Fibroblast of lung (primary cell): ENCODE results near the gene SCAMP5.

ENCODE experiments used
- CTCF ChIP-seq, 2 donors: IDR thresholded peaks in 1 of 2; conservative IDR thresholded peaks in 1 of 2; 1 replicate in 1 of 2; 2 replicates in 1 of 2; pipeline ENCODE4 v1.5.1; 2011 to 2012; ENCODE audit warnings: low read length in 2 of 2, control low read depth in 1 of 2, inconsistent platforms in 1 of 2, low read depth in 1 of 2, mild to moderate bottlenecking in 1 of 2
- EZH2 ChIP-seq: IDR thresholded peaks from 2 replicates; pipeline ENCODE4 v1.5.1; 2012; ENCODE audit warnings: low read length, control low read depth, mild to moderate bottlenecking; ENCODE audit errors: missing control alignments

- TF ChIP-seq CTCF (conservative IDR thresholded peaks at IDR 0.05 in 1 of 2, IDR thresholded peaks at IDR 0.05 in 1 of 2; ENCODE audit: low read depth in 1 of 2, low read length in 2 of 2): no peak
- TF ChIP-seq EZH2: no peak
Observed at GRCh38 chr15:75019916-75020315, 24.6 kb downstream of the SCAMP5 start.
